ENCODE results near the gene RYR1. TPM values are rescaled to one million over a fixed set of nuclear protein-coding genes. Genes with fewer than 3 reads are reported as not detected.
"Not testable (repeated sequence)": the region's sequence is repeated elsewhere in the genome, so short reads cannot be mapped to it uniquely, and the experiment has no call there.

Gene RYR1
- total RNA-seq, 6 experiments from 2014 or later, result 0.12 to 1.1 (median 0.49) TPM

DNA sequence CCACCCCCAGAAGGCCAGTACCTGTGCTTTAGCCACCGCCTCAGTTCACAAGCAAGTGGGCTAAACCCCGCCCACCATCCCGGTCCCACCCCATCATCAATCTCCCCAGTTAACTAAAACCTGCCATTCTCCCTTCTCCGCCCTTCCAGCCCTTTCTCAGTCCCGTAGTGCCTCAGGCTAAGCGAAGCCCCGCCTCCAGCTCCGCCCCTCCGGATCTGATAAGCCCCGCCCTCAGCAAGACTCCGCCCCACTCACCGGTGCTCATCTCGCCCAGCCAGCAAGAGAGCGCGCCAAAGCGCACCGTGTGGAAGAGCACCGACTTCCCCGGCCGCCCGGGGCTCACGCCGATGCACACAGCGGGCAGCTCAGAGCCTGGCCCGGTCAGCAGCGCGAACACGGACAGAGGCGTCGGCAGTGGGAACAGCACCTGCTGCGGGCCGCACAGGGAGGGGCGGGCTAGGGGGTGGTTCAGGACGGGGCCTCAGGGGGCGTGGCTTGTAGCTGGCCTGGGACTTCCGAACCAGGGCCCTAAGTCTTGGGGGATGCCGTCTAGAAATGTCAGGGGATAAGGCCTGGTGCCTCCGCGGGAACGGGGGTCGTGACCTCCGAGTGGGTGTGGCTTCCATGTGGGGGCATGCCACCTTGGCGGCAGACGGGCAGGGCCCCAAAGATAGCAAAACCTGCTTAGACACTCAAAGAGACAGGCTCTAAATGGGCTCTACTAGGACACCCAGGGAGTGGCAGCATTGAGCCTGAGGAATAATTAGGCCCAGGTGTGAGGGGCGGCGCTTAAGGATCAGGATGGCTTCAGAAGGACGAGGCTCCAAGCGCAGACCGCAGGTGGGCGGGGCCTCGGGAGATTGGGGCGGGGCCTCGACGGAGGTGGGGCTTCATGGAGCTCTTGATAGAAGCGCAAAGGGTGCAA lies 162.8 kb downstream of the RYR1 start:
- Histone ChIP-seq H3K9me3 (no peaks in the 10 kb centered on the region), H3K27ac (no peak overlapping the region), H3K4me3 (no peak overlapping the region), H3K27me3 (no peaks in the 10 kb centered on the region), H3K4me1 (no peaks in the 10 kb centered on the region), H3K36me3 (no peaks in the 10 kb centered on the region)
- intact Hi-C loops (cut with DNase I), result no loop called here
- DNase-seq (no peak), ATAC-seq (peak; percentile 28 to 41 (median 36))
- 32% methylated on average over 32 of the region's 55 CpGs for WGBS (ENCODE audit: insufficient coverage, low coverage, low lambda C conversion rate, missing lambda C conversion rate)
- TF ChIP-seq POLR2A (IDR thresholded peaks at IDR 0.05), result no peak
- TF ChIP-seq, protein P1, sequence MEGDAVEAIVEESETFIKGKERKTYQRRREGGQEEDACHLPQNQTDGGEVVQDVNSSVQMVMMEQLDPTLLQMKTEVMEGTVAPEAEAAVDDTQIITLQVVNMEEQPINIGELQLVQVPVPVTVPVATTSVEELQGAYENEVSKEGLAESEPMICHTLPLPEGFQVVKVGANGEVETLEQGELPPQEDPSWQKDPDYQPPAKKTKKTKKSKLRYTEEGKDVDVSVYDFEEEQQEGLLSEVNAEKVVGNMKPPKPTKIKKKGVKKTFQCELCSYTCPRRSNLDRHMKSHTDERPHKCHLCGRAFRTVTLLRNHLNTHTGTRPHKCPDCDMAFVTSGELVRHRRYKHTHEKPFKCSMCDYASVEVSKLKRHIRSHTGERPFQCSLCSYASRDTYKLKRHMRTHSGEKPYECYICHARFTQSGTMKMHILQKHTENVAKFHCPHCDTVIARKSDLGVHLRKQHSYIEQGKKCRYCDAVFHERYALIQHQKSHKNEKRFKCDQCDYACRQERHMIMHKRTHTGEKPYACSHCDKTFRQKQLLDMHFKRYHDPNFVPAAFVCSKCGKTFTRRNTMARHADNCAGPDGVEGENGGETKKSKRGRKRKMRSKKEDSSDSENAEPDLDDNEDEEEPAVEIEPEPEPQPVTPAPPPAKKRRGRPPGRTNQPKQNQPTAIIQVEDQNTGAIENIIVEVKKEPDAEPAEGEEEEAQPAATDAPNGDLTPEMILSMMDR (IDR thresholded peaks at IDR 0.05), result no peak

DNA sequence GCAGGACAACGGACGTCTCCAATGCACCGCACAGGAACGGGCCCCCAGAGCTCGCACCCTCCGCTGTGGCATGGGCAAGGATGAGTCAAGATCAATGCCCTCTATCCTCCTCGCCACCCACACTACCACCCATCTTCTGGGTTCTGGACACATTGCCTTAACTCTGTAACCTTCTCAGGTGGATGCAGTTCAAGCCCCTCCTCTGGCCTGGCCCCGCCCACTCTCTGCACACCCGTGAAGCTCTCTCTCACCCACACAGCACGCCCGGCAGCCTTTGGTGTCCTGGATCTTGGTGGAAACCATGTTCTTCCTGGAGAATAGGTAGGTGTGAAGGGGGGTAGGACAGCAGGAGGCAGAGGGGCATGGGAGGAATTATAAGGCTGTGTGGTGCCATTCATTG lies 163.6 kb downstream of the RYR1 start:
- H3K4me1 ChIP-seq, result no peaks in the 10 kb centered on the region
- no peaks in the 10 kb centered on the region for H3K9me3 ChIP-seq
- peak in 1 of 4 donors; percentile 18 for ATAC-seq
- H3K27me3 ChIP-seq, result no peaks in the 10 kb centered on the region
- intact Hi-C loops (cut with DNase I), result no loop called here
- no peak for TF ChIP-seq POLR2A (IDR thresholded peaks at IDR 0.05)
- TF ChIP-seq, protein P1 (IDR thresholded peaks at IDR 0.05), result no peak
- 50% methylated on average over 4 of the region's 11 CpGs for WGBS (ENCODE audit: insufficient coverage, low coverage, low lambda C conversion rate, missing lambda C conversion rate)
- H3K4me3 ChIP-seq, result no peak overlapping the region
- H3K36me3 ChIP-seq, result no peaks in the 10 kb centered on the region
- H3K27ac ChIP-seq, result no peak overlapping the region
- no peak for DNase-seq

DNA sequence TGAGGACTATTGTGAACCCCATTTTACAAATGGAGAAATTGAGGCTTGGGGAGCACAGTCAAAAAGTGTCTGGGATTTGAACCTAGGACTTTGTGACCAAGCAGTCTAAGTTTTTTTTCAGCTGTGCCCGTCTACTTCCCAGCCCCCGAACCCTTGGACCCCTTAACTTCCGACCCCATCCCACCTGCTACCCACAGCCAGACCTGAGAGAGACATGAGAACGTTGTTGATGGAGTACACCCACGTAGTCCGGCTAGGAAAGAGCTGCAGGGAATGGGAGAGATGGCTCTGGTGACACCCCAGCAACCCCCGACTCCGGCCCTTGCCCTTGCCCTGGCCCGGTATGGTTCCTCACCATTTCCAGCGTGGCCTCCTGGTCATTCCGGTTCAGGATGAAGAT lies 166.2 kb downstream of the RYR1 start:
- WGBS (ENCODE audit: insufficient coverage, low coverage, low lambda C conversion rate, missing lambda C conversion rate), result 87% methylated on average over 6 of the region's 11 CpGs
- no peak overlapping the region for H3K4me3 ChIP-seq
- no peaks in the 10 kb centered on the region for H3K4me1 ChIP-seq
- intact Hi-C loops (cut with DNase I), result no loop called here
- H3K27me3 ChIP-seq, result no peaks in the 10 kb centered on the region
- H3K27ac ChIP-seq, result no peak overlapping the region
- no peak for DNase-seq
- TF ChIP-seq, protein P1 (IDR thresholded peaks at IDR 0.05), result no peak
- TF ChIP-seq POLR2A (IDR thresholded peaks at IDR 0.05), result no peak
- no peaks in the 10 kb centered on the region for H3K36me3 ChIP-seq
- H3K9me3 ChIP-seq, result no peaks in the 10 kb centered on the region
- ATAC-seq, result peak in 1 of 4 donors; percentile 18

DNA sequence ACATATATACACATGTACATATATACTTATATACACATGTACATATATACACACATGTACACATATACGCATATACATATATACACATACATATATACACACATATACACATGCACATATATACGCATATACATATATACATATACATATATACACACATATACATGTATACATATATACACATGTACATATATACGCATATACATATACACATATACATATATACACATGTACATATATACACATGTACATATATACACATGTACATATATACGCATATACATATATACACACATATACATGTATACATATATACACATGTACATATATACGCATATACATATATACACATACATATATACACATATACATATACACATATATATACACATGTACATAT lies 169.4 kb downstream of the RYR1 start:
- 94% methylated on average over 5 of the region's 5 CpGs for WGBS (ENCODE audit: insufficient coverage, low coverage, low lambda C conversion rate, missing lambda C conversion rate)
- H3K36me3 ChIP-seq; H3K4me3 ChIP-seq; H3K27me3 ChIP-seq; H3K27ac ChIP-seq; DNase-seq; intact Hi-C loops (cut with DNase I); H3K9me3 ChIP-seq; H3K4me1 ChIP-seq; ATAC-seq: not testable (repeated sequence)

DNA sequence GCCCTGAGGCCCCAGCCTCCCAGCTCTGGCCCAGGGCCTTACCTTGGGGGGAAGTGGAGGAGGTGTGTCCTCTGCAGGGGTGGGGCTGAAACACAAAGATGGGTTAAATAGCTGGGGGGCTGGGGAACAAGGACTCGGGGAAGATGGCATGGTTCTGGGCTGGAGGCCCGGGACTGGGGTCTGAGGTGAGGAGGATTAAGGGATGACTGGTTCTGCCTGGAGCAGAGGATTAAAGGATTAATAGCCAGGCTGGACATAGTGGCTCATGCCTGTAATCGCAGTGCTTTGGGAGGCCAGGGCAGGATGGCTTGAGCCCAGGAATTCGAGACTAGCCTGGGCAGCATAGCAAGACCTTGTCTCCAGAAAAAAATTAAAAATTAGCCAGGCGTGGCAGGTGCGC lies 172.6 kb downstream of the RYR1 start:
- no peak for DNase-seq
- no peak overlapping the region for H3K4me3 ChIP-seq
- intact Hi-C loops (cut with DNase I), result no loop called here
- H3K9me3 ChIP-seq, result no peaks in the 10 kb centered on the region
- TF ChIP-seq POLR2A (IDR thresholded peaks at IDR 0.05), result no peak
- TF ChIP-seq, protein P1 (IDR thresholded peaks at IDR 0.05), result no peak
- no peaks in the 10 kb centered on the region for H3K36me3 ChIP-seq
- no peaks in the 10 kb centered on the region for H3K4me1 ChIP-seq
- no peak for ATAC-seq
- H3K27ac ChIP-seq, result no peak overlapping the region
- 81% methylated on average over 4 of the region's 6 CpGs for WGBS (ENCODE audit: insufficient coverage, low coverage, low lambda C conversion rate, missing lambda C conversion rate)
- no peaks in the 10 kb centered on the region for H3K27me3 ChIP-seq

Measured in right lobe of liver (tissue), 6 donors.